ENCODE measurements around the gene YIPF5. TPM values are rescaled to one million over a fixed set of nuclear protein-coding genes. Genes with fewer than 3 reads are reported as not detected.

YIPF5 gene
- total RNA-seq, 1 donor from 2014 or later = 41.1 TPM

Other genes with a start within 250 kb of the YIPF5 start
- 1.1 and 1.4 TPM in 2 replicates for gene KCTD16, start 214 bp upstream of the YIPF5 start, total RNA-seq

Data from kidney epithelial cell (primary cell).